H9 (cell line): ENCODE measurements around the gene PGR. TPM values are rescaled to one million over a fixed set of nuclear protein-coding genes. Genes with fewer than 3 reads are reported as not detected.

Experiments used
- DNase-seq: peaks from one replicate; pipeline ENCODE4 v3.0.0-alpha.2; 2017
- H2AFZ ChIP-seq: one replicate; pipeline ENCODE4 v1.6.1; 2013; ENCODE audit warnings: mild to moderate bottlenecking, low read length, control low read depth, moderate library complexity
- H2AK5ac ChIP-seq: 2 replicates; pipeline ENCODE4 v1.6.1; 2013; ENCODE audit warnings: low read length, control low read depth, mixed read lengths; ENCODE audit not compliant: insufficient read length
- H2BK120ac ChIP-seq: one replicate; pipeline ENCODE4 v1.6.1; 2013; ENCODE audit warnings: low read depth, mild to moderate bottlenecking, low read length, control low read depth, inconsistent platforms; ENCODE audit not compliant: poor library complexity, severe bottlenecking
- H2BK12ac ChIP-seq: 2 replicates; pipeline ENCODE4 v1.6.1; 2013; ENCODE audit warnings: low read length, control low read depth, mixed read lengths, low read depth; ENCODE audit not compliant: insufficient read length
- H2BK15ac ChIP-seq: 2 replicates; pipeline ENCODE4 v1.6.1; 2013; ENCODE audit warnings: low read depth, low read length, control low read depth
- H2BK20ac ChIP-seq: one replicate; pipeline ENCODE4 v1.6.1; 2013; ENCODE audit warnings: low read depth, mild to moderate bottlenecking, low read length, control low read depth, inconsistent platforms; ENCODE audit not compliant: poor library complexity, severe bottlenecking
- H2BK5ac ChIP-seq: 2 replicates; pipeline ENCODE4 v1.6.1; 2013; ENCODE audit warnings: low read length, control low read depth, mixed read lengths; ENCODE audit not compliant: insufficient read length
- H3K14ac ChIP-seq: 2 replicates; pipeline ENCODE4 v1.6.1; 2013; ENCODE audit warnings: low read length, control low read depth; ENCODE audit not compliant: insufficient read depth
- H3K18ac ChIP-seq: 2 replicates; pipeline ENCODE4 v1.6.1; 2013; ENCODE audit warnings: low read depth, mild to moderate bottlenecking, mixed read lengths, low read length, control low read depth; ENCODE audit not compliant: insufficient read length
- H3K23ac ChIP-seq: 2 replicates; pipeline ENCODE4 v1.6.1; 2013; ENCODE audit warnings: low read length, control low read depth, mixed read lengths, low read depth; ENCODE audit not compliant: insufficient read length
- H3K23me2 ChIP-seq: 2 replicates; pipeline ENCODE4 v1.6.1; 2013; ENCODE audit warnings: low read depth, mild to moderate bottlenecking, mixed read lengths, low read length, control low read depth; ENCODE audit not compliant: insufficient read length, poor library complexity, severe bottlenecking
- H3K27ac ChIP-seq: 2 replicates; pipeline ENCODE4 v1.5.1; 2013; ENCODE audit warnings: low read length, control low read depth, mixed read lengths, low read depth; ENCODE audit not compliant: insufficient read length
- H3K27me3 ChIP-seq: 2 replicates; pipeline ENCODE4 v1.6.1; 2013; ENCODE audit warnings: low read length, control low read depth, inconsistent platforms; ENCODE audit not compliant: insufficient read depth
- H3K4ac ChIP-seq: 2 replicates; pipeline ENCODE4 v1.6.1; 2013; ENCODE audit warnings: low read depth, mild to moderate bottlenecking, control low read depth, inconsistent platforms, low read length, moderate library complexity
- H3K4me1 ChIP-seq: 2 replicates; pipeline ENCODE4 v1.6.1; 2013; ENCODE audit warnings: low read length, control low read depth, inconsistent platforms; ENCODE audit not compliant: insufficient read depth
- H3K4me2 ChIP-seq: 2 replicates; pipeline ENCODE4 v1.6.1; 2013; ENCODE audit warnings: low read length, control low read depth, mixed read lengths; ENCODE audit not compliant: insufficient read length, insufficient read depth
- H3K56ac ChIP-seq: 2 replicates; pipeline ENCODE4 v1.6.1; 2013; ENCODE audit warnings: low read depth, mild to moderate bottlenecking, mixed read lengths, low read length, control low read depth; ENCODE audit not compliant: insufficient read length
- H3K79me1 ChIP-seq: 2 replicates; pipeline ENCODE4 v1.6.1; 2013; ENCODE audit warnings: low read depth, mild to moderate bottlenecking, moderate library complexity, low read length, control low read depth, inconsistent platforms; ENCODE audit not compliant: insufficient read depth, poor library complexity, severe bottlenecking
- H3K79me2 ChIP-seq: 2 replicates; pipeline ENCODE4 v1.6.1; 2013; ENCODE audit warnings: low read length, control low read depth, inconsistent platforms; ENCODE audit not compliant: insufficient read depth
- H3K9ac ChIP-seq: 2 replicates; pipeline ENCODE4 v1.6.1; 2013; ENCODE audit warnings: low read length, control low read depth, mixed read lengths; ENCODE audit not compliant: insufficient read length; ENCODE audit errors: extremely low read depth
- H3K9me3 ChIP-seq: one replicate; pipeline ENCODE4 v1.6.1; 2013; ENCODE audit warnings: low read depth, low read length, inconsistent platforms; ENCODE audit not compliant: control insufficient read depth
- H3T11ph ChIP-seq: one replicate; pipeline ENCODE4 v1.6.1; 2013; ENCODE audit warnings: mild to moderate bottlenecking, low read length, control low read depth, inconsistent platforms
- H4K20me1 ChIP-seq: one replicate; pipeline ENCODE4 v1.6.1; 2013; ENCODE audit not compliant: control insufficient read depth, insufficient read length, insufficient read depth
- H4K5ac ChIP-seq: 2 replicates; pipeline ENCODE4 v1.6.1; 2013; ENCODE audit warnings: low read depth, mild to moderate bottlenecking, mixed read lengths, low read length, control low read depth; ENCODE audit not compliant: insufficient read length
- H4K8ac ChIP-seq: replicated peaks from 2 replicates; pipeline ENCODE4 v1.6.1; 2013; ENCODE audit warnings: low read length, control low read depth, mixed read lengths, low read depth; ENCODE audit not compliant: insufficient read length
- H4K91ac ChIP-seq: 2 replicates; pipeline ENCODE4 v1.6.1; 2013; ENCODE audit warnings: low read depth, mild to moderate bottlenecking, moderate library complexity, mixed read lengths, low read length, control low read depth; ENCODE audit not compliant: insufficient read length
- H3K27ac Mint-ChIP-seq, 3 experiments: 2 replicates in 2 of 3; 3 replicates in 1 of 3; pipeline ENCODE4 v1.8.0; 2020 to 2021; ENCODE audit warnings: mixed read lengths in 3 of 3, mild to moderate bottlenecking in 1 of 3, moderate library complexity in 1 of 3
- H3K27me3 Mint-ChIP-seq: 2 replicates; pipeline ENCODE4 v1.8.0; 2021; ENCODE audit warnings: low read depth, mild to moderate bottlenecking, moderate library complexity, mixed read lengths
- H3K36me3 Mint-ChIP-seq, 3 experiments: 2 replicates in 2 of 3; 3 replicates in 1 of 3; pipeline ENCODE4 v1.8.0; 2020 to 2021; ENCODE audit warnings: low read depth in 3 of 3, mixed read lengths in 3 of 3; ENCODE audit not compliant: insufficient read depth in 1 of 3
- H3K4me1 Mint-ChIP-seq, 2 experiments: 2 replicates each; pipeline ENCODE4 v1.8.0; 2020; ENCODE audit warnings: mixed read lengths in 2 of 2
- H3K4me3 Mint-ChIP-seq, 2 experiments: 2 replicates in 1 of 2; 3 replicates in 1 of 2; pipeline ENCODE4 v1.8.0; 2020 to 2021; ENCODE audit warnings: mild to moderate bottlenecking in 2 of 2, mixed read lengths in 2 of 2, moderate library complexity in 1 of 2
- H3K9me3 Mint-ChIP-seq, 2 experiments: 2 replicates in 1 of 2; 3 replicates in 1 of 2; pipeline ENCODE4 v1.8.0; 2020; ENCODE audit warnings: mild to moderate bottlenecking in 2 of 2, mixed read lengths in 2 of 2, moderate library complexity in 1 of 2
- CTCF ChIP-seq: fragments of 200-600 bp; sonication (generic); conservative IDR thresholded peaks from 3 replicates; pipeline ENCODE4 v1.8.0; 2021; ENCODE audit warnings: antibody characterized with exemption, mild to moderate bottlenecking
- WGBS: extraction: QIAGEN DNeasy Blood & Tissue Kit; methylation state at CpG from one replicate; pipeline ENCODE4 v1.1.7; 2013; ENCODE audit warnings: missing lambda C conversion rate, low lambda C conversion rate, mixed read lengths; ENCODE audit not compliant: insufficient read length; ENCODE audit errors: extremely low coverage; 5-methylcytosine and 5-hydroxymethylcytosine counted together
- total RNA-seq: library from RNA; stranded (reverse); gene quantifications from 2 replicates; pipeline ENCODE4 v1.2.1, GENCODE V29; 2021

Gene PGR
- total RNA-seq, 1 experiment from 2014 or later, result 0.02 TPM

- no peak overlapping the region for H2BK20ac ChIP-seq
- no peaks in the 10 kb centered on the region for H3K9me3 ChIP-seq
- H3K27me3 ChIP-seq, result no peaks in the 10 kb centered on the region
- no peak overlapping the region for H3K4me3 Mint-ChIP-seq
- H2BK15ac ChIP-seq, result no peak overlapping the region
- no peak overlapping the region for H3K27ac ChIP-seq
- H3K4me1 ChIP-seq, result no peaks in the 10 kb centered on the region
- H3K4me1 Mint-ChIP-seq, result no peaks in the 10 kb centered on the region
- no peaks in the 10 kb centered on the region for H4K20me1 ChIP-seq
- H3K18ac ChIP-seq, result no peak overlapping the region
- H3K36me3 Mint-ChIP-seq, result no peaks in the 10 kb centered on the region
- TF ChIP-seq CTCF, result no peak
- no peak overlapping the region for H2BK120ac ChIP-seq
- no peaks in the 10 kb centered on the region for H3K79me2 ChIP-seq
- H3K4me2 ChIP-seq, result no peak overlapping the region
- WGBS, result no CpG with 5 or more reads among the region's 1 CpG
- H3K27me3 Mint-ChIP-seq, result no peaks in the 10 kb centered on the region; the same call in 1 of the 2 replicates
- no peak overlapping the region for H3K27ac Mint-ChIP-seq
- H2BK5ac ChIP-seq, result no peak overlapping the region
- no peak overlapping the region for H4K5ac ChIP-seq
- no peak overlapping the region for H4K91ac ChIP-seq
- H2BK12ac ChIP-seq, result no peak overlapping the region
- H3K23me2 ChIP-seq, result no peaks in the 10 kb centered on the region
- no peak overlapping the region for H3K23ac ChIP-seq
- H3K4ac ChIP-seq, result no peak overlapping the region
- H2AFZ ChIP-seq, result no peak overlapping the region
- no peak for DNase-seq
- no peak overlapping the region for H3K14ac ChIP-seq
- no peak overlapping the region for H2AK5ac ChIP-seq
- no peak overlapping the region for H3K56ac ChIP-seq
- no peak overlapping the region for H3K9ac ChIP-seq
- H3K79me1 ChIP-seq, result no peaks in the 10 kb centered on the region
- no peaks in the 10 kb centered on the region for H3K9me3 Mint-ChIP-seq
- H3T11ph ChIP-seq, result no peak overlapping the region
- no peak overlapping the region for H4K8ac ChIP-seq
Observed at GRCh38 chr11:101019870-101020269, 109.7 kb downstream of the PGR start.
